GM21447 (cell line): ENCODE results near the gene CLEC4C.
"Not testable (repeated sequence)": the region's sequence is repeated elsewhere in the genome, so short reads cannot be mapped to it uniquely, and the experiment has no call there.

Source experiments
- ATAC-seq: cut with Tn5 transposase; IDR thresholded peaks from one replicate; pipeline ENCODE4 v1.9.1; 2021; ENCODE audit not compliant: unreplicated experiment

CLEC4C gene, protein sequence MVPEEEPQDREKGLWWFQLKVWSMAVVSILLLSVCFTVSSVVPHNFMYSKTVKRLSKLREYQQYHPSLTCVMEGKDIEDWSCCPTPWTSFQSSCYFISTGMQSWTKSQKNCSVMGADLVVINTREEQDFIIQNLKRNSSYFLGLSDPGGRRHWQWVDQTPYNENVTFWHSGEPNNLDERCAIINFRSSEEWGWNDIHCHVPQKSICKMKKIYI

GRCh38 chr12:7747246-7747645 lies at the start of gene CLEC4C:
Gene CLEC4C, minus strand, starts transcription at chr12:7747375. Its CDS starts 27 bp downstream, at chr12:7747348.
- ATAC-seq = no peak

GRCh38 chr12:7793211-7793610 lies 46.0 kb upstream of the CLEC4C start:
- ATAC-seq = no peak

DNA sequence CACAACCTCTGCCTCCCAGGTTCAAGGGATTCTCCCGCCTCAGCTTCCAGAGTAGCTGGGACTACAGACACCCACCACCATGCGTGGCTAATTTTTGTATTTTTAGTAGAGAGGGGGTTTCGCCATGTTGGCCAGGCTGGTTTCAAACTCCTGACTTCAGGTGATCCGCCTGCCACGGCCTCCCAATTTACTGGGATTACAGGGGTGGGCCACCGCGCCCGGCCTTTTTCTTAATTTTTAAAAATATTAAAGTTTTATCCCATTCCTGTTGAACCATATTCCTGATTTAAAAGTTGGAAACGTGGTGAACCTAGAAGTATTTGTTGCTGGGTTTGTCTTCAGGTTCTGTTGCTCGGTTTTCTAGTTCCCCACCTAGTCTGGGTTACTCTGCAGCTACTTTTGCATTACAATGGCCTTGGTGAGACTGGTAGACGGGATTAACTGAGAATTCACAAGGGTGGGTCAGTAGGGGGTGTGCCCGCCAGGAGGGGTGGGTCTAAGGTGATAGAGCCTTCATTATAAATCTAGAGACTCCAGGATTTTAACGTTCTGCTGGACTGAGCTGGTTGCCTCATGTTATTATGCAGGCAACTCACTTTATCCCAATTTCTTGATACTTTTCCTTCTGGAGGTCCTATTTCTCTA lies 41.8 kb upstream of the CLEC4C start, which contains the start of gene NANOG:
TSS of gene NANOG (plus strand) at position 519 of the 645 bp plus-strand sequence. CDS start 213 bp downstream, outside the sequence.
- not testable (repeated sequence) for ATAC-seq

DNA sequence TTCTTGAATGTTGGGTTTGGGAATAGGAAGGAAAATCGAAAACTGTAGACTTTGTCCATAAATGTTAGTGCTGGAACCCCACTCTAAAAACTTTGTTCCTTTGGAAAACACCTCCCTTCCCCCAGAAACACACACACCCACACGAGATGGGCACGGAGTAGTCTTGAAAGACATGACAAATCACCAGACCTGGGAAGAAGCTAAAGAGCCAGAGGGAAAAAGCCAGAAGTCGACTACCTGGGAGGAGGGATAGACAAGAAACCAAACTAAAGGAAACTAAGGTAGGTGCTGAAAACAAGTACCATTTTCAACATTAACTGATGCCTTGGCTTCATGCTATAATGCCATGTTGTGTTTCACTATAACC lies 41.1 kb upstream of the CLEC4C start:
- no peak for ATAC-seq

DNA sequence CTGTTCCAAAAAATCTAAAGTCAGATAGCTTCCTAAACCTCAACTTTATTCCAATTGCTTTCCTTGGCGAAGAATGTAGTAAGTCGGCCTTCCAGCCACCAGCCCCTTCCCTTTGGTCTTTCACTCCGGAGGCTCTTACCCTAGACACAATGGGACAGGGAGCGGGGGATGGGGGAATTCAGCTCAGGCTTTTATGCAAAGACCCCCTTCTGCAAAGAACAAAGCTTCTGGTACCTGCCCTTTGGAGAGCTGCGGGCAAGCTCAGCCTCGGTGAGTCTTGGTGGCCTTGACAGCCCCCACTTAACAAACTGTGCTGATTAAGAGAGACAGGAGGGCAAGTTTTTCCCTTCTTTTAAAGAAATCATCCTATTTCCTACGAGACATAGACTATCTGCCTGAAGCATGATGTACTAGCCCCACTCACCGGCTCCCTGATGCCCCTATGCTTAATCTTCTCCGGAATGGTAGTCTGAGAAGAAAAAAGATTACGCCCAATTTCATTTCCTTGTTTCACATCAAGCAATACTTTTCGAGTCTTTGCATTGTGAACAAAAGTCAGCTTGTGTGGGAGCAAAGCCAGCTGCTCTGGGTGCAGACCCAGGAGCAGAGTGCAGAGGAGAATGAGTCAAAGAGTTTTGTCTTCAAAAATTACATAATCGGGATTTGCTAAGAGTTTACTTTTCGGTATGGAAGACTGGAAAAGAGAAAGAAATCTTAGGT lies 40.6 kb upstream of the CLEC4C start:
- ATAC-seq = no peak

DNA sequence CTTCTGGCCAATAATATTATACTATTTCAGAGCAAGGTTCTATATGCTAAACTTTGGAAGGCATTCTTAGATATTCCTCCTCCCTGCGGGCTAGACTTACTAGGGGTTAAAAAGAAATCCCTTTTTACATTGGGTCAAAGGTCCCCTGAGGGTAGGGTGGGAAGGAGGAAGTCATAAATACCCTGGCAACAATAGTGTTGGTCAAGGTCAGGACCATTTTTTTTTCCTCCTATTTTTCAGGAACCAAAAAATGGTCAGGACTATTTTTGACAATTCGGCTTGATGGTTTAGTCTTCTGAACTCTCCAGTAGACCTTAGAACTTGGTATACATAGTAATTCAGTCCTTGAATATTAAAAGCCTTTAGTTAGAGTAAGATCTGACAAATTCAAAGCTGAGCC lies 37.5 kb upstream of the CLEC4C start:
- no peak for ATAC-seq

DNA sequence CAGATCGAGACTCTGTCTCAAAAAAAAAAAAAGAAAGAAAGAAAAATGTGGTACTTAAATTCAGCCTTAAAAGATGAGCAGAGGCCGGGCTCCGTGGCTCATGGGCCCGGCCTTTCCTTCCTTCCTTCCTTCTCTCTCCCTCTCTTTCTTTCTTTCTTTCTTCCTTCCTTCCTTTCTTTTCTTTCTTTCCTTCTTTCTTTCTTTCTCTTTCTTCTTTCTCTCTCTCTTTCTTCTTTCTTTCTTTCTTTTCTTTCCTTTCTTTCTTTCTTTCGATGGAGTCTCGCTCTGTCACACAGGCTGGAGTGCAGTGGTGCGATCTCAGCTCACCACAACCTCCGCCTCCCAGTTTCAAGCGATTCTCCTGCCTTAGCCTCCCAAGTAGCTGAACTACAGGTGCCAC lies 36.3 kb upstream of the CLEC4C start:
- not testable (repeated sequence) for ATAC-seq

GRCh38 chr12:7782055-7782454 lies 34.9 kb upstream of the CLEC4C start:
- no peak for ATAC-seq

GRCh38 chr12:7781274-7781673 lies 34.1 kb upstream of the CLEC4C start:
- no peak for ATAC-seq

DNA sequence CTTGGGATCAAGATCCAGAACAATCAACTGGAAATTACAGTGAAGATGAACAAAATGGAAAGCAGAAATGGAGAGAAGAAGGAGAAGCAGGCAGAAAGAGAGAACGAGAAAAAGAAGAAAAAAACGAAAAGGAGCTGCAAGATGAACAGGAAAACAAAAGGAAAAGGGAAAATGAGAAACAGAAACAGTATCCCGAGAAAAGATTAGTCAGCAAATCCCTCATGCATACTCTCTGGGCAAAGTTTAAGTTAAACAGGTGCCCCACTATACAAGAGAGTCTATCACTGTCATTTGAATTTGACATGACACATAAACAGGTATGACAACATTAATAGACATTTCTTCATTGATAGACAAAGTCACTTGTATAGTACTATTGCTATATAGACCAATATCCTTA lies 22.8 kb upstream of the CLEC4C start:
- no peak for ATAC-seq

DNA sequence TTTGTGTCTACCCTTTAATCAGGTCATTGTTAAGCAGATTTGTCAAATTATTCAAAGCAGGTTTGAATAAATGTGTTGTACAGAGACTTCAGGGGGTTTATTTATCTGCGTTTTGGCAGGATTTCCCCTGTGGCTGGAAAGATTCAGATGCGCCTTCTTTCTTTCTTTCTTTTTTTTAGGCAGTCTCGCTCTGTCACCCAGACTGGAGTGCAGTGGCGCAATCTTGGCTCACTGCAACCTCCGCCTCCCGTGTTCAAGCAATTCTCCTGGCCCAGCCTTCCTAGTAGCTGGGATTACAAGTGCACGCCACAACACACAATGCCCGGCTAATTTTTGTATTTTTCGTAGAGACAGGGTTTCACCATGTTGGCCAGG lies 11.6 kb upstream of the CLEC4C start:
- ATAC-seq = no peak

DNA sequence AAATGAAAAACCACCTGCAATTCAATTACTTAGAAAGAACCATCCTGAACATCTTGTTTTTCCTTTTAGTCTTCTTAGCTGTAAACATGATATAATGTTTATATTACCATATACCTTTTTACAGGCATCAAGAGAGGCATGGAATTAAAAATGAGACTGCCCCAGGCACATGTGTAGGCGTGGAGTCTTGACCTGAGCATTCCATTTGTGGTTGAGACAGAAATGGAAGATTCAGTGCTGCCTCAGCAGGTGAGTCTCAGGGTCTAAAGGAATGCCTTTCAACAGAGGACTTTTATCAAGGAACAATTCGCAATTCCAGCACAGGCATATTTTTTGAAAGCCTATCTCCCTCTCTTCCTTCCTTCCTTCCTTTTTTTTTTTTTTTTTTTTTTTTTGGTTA lies 9.8 kb upstream of the CLEC4C start:
- ATAC-seq = no peak

- not testable (repeated sequence) for ATAC-seq
Observed at GRCh38 chr12:7755668-7756067, 8.5 kb upstream of the CLEC4C start.

- ATAC-seq = not testable (repeated sequence)
Observed at GRCh38 chr12:7751941-7752922, 5.1 kb upstream of the CLEC4C start.

GRCh38 chr12:7751394-7751793 lies 4.2 kb upstream of the CLEC4C start:
- ATAC-seq = no peak

DNA sequence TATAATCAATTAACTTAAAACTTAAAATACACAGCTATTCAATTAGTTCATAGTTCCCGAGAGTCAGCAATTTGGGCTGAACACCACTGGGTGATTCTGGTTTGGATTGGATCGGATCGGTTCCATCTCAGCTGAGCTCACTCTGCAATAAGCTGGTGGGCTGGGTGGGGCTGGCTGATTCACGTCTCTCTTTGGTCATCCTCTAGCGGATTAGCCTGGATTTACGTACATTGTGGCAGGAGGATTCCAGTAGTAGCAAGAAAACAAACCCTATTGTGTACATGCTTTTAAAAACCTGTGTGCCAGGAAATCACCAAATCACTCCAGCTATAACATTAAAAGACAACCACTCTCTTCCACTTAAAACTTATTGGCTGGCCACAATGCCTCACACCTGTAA lies 3.2 kb upstream of the CLEC4C start:
- ATAC-seq = no peak

DNA sequence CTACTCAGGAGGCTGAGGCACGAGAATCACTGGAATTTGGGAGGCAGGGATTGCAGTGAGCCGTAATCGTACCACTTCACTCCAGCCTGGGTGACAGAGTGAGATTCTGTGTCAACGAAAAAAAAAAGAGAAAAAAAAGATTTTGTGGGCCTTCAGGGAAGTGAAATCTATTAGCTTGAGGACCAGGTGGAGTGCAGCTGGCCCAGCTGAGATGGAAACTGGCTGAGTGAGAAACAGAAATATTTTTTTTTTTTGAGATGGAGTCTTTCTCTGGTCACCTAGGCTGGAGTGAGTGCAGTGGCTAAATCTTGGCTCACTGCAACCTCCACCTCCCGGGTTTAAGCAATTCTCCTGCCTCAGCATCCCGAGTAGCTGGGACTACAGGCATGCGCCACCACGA lies 2.3 kb upstream of the CLEC4C start:
- no peak for ATAC-seq

GRCh38 chr12:7748852-7749251 lies 1.7 kb upstream of the CLEC4C start:
- no peak for ATAC-seq

GRCh38 chr12:7732993-7733392 lies 14.2 kb downstream of the CLEC4C start:
- ATAC-seq = no peak

- ATAC-seq = no peak
Observed at GRCh38 chr12:7731486-7731885, 15.7 kb downstream of the CLEC4C start.

GRCh38 chr12:7730984-7731383 lies 16.2 kb downstream of the CLEC4C start:
- not testable (repeated sequence) for ATAC-seq
